ENCODE data around the gene NFX1.
"Not testable (repeated sequence)": the region's sequence is repeated elsewhere in the genome, so short reads cannot be mapped to it uniquely, and the experiment has no call there.

DNA sequence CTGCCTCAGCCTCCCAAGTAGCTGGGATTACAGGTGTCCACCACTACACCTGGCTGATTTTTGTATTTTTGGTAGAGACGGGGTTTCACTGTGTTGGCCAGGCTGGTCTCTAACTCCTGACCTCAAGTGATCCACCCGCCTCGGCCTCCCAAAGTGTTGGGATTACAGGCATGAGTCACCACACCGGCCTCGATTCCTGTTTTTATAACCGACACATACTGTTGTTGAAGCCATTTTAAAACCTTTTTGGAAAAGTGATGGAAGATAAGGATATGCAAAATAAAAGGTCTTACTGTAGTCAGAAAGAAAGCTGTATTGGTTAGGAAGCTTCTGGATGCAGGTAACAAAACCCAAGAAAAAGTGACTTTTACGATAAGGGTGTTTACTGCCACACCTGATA is 42.6 kb downstream of the NFX1 start:
- TF ChIP-seq, protein P1, sequence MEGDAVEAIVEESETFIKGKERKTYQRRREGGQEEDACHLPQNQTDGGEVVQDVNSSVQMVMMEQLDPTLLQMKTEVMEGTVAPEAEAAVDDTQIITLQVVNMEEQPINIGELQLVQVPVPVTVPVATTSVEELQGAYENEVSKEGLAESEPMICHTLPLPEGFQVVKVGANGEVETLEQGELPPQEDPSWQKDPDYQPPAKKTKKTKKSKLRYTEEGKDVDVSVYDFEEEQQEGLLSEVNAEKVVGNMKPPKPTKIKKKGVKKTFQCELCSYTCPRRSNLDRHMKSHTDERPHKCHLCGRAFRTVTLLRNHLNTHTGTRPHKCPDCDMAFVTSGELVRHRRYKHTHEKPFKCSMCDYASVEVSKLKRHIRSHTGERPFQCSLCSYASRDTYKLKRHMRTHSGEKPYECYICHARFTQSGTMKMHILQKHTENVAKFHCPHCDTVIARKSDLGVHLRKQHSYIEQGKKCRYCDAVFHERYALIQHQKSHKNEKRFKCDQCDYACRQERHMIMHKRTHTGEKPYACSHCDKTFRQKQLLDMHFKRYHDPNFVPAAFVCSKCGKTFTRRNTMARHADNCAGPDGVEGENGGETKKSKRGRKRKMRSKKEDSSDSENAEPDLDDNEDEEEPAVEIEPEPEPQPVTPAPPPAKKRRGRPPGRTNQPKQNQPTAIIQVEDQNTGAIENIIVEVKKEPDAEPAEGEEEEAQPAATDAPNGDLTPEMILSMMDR (conservative IDR thresholded peaks at IDR 0.05; ENCODE audit: low read depth, low read length) = not testable (repeated sequence)
- not testable (repeated sequence) for TF ChIP-seq EZH2 (IDR thresholded peaks at IDR 0.05; ENCODE audit: borderline replicate concordance, low read depth, low read length, poor library complexity, severe bottlenecking)
